CD1c-positive myeloid dendritic cell (primary cell): Measurements from ENCODE around the gene MED10.
"Not testable (repeated sequence)": the region's sequence is repeated elsewhere in the genome, so short reads cannot be mapped to it uniquely, and the experiment has no call there.

Experiments
- DNase-seq: peaks from one replicate; pipeline ENCODE4 v3.0.0-alpha.2; 2016; ENCODE audit errors: extremely low spot score

Gene MED10

GRCh38 chr5:6373081-6373846 lies 5.1 kb downstream of the MED10 start:
- DNase-seq = no peak

GRCh38 chr5:6372251-6373080 lies 5.9 kb downstream of the MED10 start:
- no peak for DNase-seq

GRCh38 chr5:6371079-6371810 lies 7.1 kb downstream of the MED10 start:
- no peak for DNase-seq

GRCh38 chr5:6370580-6370979 lies 7.8 kb downstream of the MED10 start:
- no peak for DNase-seq

- DNase-seq = no peak
Measured at GRCh38 chr5:6365977-6366590, 12.3 kb downstream of the MED10 start.

- DNase-seq = no peak
Measured at GRCh38 chr5:6365142-6365976, 13.0 kb downstream of the MED10 start.

GRCh38 chr5:6363454-6364011 lies 14.8 kb downstream of the MED10 start:
- not testable (repeated sequence) for DNase-seq

- no peak for DNase-seq
Measured at GRCh38 chr5:6362846-6363245, 15.5 kb downstream of the MED10 start.

- no peak for DNase-seq
Measured at GRCh38 chr5:6361101-6361500, 17.2 kb downstream of the MED10 start.

- no peak for DNase-seq
Measured at GRCh38 chr5:6360323-6361072, 17.8 kb downstream of the MED10 start.

- no peak for DNase-seq
Measured at GRCh38 chr5:6359555-6360322, 18.6 kb downstream of the MED10 start.

GRCh38 chr5:6358434-6358820 lies 19.9 kb downstream of the MED10 start:
- DNase-seq = no peak

GRCh38 chr5:6357817-6358433 lies 20.4 kb downstream of the MED10 start:
- not testable (repeated sequence) for DNase-seq

GRCh38 chr5:6356578-6357164 lies 21.7 kb downstream of the MED10 start:
- DNase-seq = no peak

GRCh38 chr5:6355294-6355693 lies 23.1 kb downstream of the MED10 start:
- DNase-seq = no peak

GRCh38 chr5:6354848-6355247 lies 23.5 kb downstream of the MED10 start:
- no peak for DNase-seq

GRCh38 chr5:6353602-6354302 lies 24.6 kb downstream of the MED10 start:
- no peak for DNase-seq
